Measurements from ENCODE around the gene DPH1.

- TF ChIP-seq ZNF274 (IDR thresholded peaks at IDR 0.05; ENCODE audit: low read depth, low read length) = no peak
- TF ChIP-seq SUZ12 (IDR thresholded peaks at IDR 0.05; ENCODE audit: extremely low read depth, insufficient read depth, insufficient read length) = no peak
These were observed 62.3 kb downstream of the DPH1 start for GRCh38 chr17:2092253-2092652.
